Lower leg skin (tissue), 4 donors: ENCODE data around the gene VSTM2B. TPM values are rescaled to one million over a fixed set of nuclear protein-coding genes. Genes with fewer than 3 reads are reported as not detected.
A peak's percentile ranks its signal among the peaks of the same experiment; 100 is the strongest.

Source experiments
- DNase-seq, 2 donors: peaks; one replicate each; pipeline ENCODE4 v3.0.0-alpha.2; 2019; ENCODE audit warnings: low spot score in 2 of 2
- H3K4me3 ChIP-seq: fragments of 200-600 bp; sonication (generic); 2 replicates; pipeline ENCODE4 v1.5.1; 2017; ENCODE audit warnings: mild to moderate bottlenecking, low read depth; ENCODE audit not compliant: poor library complexity, severe bottlenecking
- POLR2A ChIP-seq, 2 donors: fragments of 450-650 bp; IDR thresholded peaks; one replicate each; pipeline ENCODE4 v1.6.1; 2016 to 2017; ENCODE audit warnings: antibody characterized with exemption in 2 of 2, mild to moderate bottlenecking in 1 of 2, moderate library complexity in 1 of 2
- WGBS, 2 donors: methylation state at CpG; one replicate each; pipeline ENCODE4 v1.1.5; 2018; 5-methylcytosine and 5-hydroxymethylcytosine counted together
- intact Hi-C: fragments of 100-400 bp; cut with DNase I; formaldehyde crosslinking; loops from one replicate; pipeline ENCODE4 v1.15.0; 2023; ENCODE audit warnings: low total_unique reads
- total RNA-seq, 4 donors: library from RNA; depleted of rRNA; stranded (reverse); fragments of >200 nt; gene quantifications; one replicate each; pipeline ENCODE4 v1.1.0, GENCODE V29; 2016
- TF ChIP-seq, protein P1 (sequence below), 3 donors: fragments of 450-650 bp; IDR thresholded peaks; one replicate each; pipeline ENCODE4 v1.5.1; 2016; ENCODE audit warnings: antibody characterized with exemption in 3 of 3, mild to moderate bottlenecking in 3 of 3, moderate library complexity in 2 of 3

Gene VSTM2B
- total RNA-seq, 4 donors from 2014 or later, result not detected

GRCh38 chr19:29548483-29549085, 22.8 kb downstream of the VSTM2B start:
- intact Hi-C loops, result no loop called here
- 68 to 72% methylated on average over 9 of the region's 9 CpGs for WGBS, 2 donors
- H3K4me3 ChIP-seq, result no peak overlapping the region
- peak in 1 of 2 donors; percentile 68 for DNase-seq
- TF ChIP-seq, protein P1, sequence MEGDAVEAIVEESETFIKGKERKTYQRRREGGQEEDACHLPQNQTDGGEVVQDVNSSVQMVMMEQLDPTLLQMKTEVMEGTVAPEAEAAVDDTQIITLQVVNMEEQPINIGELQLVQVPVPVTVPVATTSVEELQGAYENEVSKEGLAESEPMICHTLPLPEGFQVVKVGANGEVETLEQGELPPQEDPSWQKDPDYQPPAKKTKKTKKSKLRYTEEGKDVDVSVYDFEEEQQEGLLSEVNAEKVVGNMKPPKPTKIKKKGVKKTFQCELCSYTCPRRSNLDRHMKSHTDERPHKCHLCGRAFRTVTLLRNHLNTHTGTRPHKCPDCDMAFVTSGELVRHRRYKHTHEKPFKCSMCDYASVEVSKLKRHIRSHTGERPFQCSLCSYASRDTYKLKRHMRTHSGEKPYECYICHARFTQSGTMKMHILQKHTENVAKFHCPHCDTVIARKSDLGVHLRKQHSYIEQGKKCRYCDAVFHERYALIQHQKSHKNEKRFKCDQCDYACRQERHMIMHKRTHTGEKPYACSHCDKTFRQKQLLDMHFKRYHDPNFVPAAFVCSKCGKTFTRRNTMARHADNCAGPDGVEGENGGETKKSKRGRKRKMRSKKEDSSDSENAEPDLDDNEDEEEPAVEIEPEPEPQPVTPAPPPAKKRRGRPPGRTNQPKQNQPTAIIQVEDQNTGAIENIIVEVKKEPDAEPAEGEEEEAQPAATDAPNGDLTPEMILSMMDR (IDR thresholded peaks at IDR 0.05), result no peak
- no peak for TF ChIP-seq POLR2A (IDR thresholded peaks at IDR 0.05)

GRCh38 chr19:29549105-29550070, 23.6 kb downstream of the VSTM2B start:
- DNase-seq, result peak in 1 of 2 donors; percentile 81
- intact Hi-C loops, result no loop called here
- 57 to 64% methylated on average over 6 of the region's 9 CpGs for WGBS, 2 donors
- TF ChIP-seq POLR2A (IDR thresholded peaks at IDR 0.05), result no peak
- TF ChIP-seq, protein P1 (IDR thresholded peaks at IDR 0.05), result no peak
- H3K4me3 ChIP-seq, result no peak overlapping the region

DNA sequence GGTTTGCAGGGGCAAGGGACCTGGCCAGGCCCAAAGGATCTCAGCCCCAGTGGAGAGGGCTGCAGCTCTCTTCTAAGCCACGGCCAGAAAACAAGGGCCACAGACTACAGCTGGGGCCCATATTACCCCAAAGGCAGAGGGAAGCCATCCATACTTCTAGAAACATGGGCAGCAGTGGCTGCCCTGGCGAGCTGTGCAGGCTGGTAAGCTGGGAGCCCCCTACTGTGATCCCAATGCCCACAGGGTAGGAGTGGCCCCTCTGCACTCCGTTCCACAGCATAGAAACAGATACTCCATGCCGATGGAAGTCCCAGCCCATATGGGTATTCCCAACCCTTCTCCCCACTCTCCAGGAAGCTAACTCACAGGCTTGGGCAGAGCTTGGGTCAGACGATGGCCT, 25.1 kb downstream of the VSTM2B start:
- DNase-seq, result peak in 1 of 2 donors; percentile 64
- 86% methylated on average over 4 to 5 of the region's 5 CpGs for WGBS, 2 donors
- H3K4me3 ChIP-seq, result no peak overlapping the region

GRCh38 chr19:29551774-29552173, 26.0 kb downstream of the VSTM2B start:
- DNase-seq, result peak in 1 of 2 donors; percentile 31
- H3K4me3 ChIP-seq, result no peak overlapping the region
- intact Hi-C loops, result no loop called here
- WGBS, 2 donors, result 86 to 89% methylated on average over 3 of the region's 3 CpGs
- TF ChIP-seq POLR2A (IDR thresholded peaks at IDR 0.05), result no peak
- TF ChIP-seq, protein P1 (IDR thresholded peaks at IDR 0.05), result no peak

More for the DNA sequence above, 25.1 kb downstream of the VSTM2B start:
- intact Hi-C loops, result no loop called here
- no peak for TF ChIP-seq POLR2A (IDR thresholded peaks at IDR 0.05)
- TF ChIP-seq, protein P1 (IDR thresholded peaks at IDR 0.05), result no peak

DNA sequence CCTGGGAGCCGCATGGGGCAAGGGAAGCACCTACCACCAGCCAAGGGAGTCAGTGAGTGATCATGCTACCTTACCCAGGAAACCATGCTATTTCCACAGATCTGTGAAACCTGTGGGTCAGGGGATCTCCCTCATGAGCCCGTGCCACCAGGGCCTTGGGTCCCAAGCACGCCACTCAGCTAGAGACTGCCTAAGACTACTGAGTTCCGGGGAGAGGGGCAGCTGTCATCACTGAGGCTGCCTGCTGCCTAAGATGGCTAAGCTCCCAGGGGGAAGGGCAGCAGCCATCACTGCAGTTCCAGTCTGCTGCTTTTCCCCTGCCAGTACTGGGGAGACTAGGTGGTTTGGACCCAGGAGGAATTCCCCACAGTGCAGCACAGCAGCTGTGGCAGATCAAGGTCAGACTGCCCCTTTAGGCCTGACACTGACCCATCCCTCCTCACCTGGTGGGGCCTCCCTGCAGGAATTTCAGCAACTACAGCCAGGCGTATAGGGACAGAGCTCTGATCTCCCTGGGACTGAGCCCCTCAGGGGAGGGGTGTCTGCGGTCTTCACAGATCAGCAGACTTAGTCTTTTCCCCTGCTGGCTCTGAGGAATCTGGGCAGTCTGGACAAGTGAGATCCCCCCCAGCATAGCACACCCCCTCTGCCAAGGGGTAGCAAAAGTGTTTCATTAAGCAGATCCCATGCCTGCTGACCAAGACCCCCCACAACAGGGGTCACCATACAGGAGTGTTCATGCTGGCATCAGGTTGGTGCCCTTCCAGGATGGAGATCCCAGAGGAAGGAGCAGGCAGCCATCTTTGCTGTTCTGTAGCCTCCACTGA, 26.9 kb downstream of the VSTM2B start:
- TF ChIP-seq, protein P1 (IDR thresholded peaks at IDR 0.05), result no peak
- TF ChIP-seq POLR2A (IDR thresholded peaks at IDR 0.05), result no peak
- H3K4me3 ChIP-seq, result no peak overlapping the region
- DNase-seq, result peak in 1 of 2 donors; percentile 43
- intact Hi-C loops, result no loop called here
- 53 to 78% methylated on average over 3 to 5 of the region's 6 CpGs for WGBS, 2 donors
